ENCODE measurements around the gene FNTB.
A peak's percentile ranks its signal among the peaks of the same experiment; 100 is the strongest.

The FNTB gene

DNA sequence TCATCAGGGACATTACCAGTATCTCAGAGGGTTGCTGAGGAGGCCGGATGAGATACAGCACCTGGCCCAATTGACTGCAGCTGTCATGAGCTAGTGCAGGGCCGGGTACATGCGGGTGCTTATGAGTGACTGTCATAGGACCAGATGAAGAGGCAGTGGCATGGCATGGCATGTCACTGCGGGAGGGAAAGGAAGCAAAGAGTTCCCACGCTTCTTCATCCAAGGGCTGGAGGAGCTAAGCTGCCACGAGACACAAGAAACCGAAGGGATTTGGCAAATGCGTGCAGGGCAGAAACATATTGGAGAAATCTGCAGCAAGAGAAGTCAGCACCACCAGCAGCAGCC is 33.4 kb upstream of the FNTB start:
- no peak for DNase-seq

DNA sequence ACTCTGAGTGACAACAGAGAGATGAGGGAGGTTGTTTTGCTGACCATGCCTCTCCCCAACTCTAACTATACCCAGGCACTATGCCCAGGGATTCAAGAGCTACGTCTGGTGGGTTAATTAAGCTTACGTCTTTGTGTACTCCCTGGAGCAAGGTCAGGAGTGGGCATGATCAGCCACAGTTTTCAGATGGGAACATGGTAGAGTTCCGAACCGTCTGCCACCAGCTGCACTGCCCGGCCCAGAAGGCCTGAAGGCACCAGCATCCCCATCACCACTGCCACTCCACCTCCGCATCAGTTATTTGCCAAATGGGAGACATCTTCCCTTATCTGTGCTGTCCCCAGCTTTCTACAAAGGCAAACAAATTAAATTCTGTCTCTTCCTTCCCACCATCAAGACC is 33.0 kb upstream of the FNTB start:
- no peak for DNase-seq

DNA sequence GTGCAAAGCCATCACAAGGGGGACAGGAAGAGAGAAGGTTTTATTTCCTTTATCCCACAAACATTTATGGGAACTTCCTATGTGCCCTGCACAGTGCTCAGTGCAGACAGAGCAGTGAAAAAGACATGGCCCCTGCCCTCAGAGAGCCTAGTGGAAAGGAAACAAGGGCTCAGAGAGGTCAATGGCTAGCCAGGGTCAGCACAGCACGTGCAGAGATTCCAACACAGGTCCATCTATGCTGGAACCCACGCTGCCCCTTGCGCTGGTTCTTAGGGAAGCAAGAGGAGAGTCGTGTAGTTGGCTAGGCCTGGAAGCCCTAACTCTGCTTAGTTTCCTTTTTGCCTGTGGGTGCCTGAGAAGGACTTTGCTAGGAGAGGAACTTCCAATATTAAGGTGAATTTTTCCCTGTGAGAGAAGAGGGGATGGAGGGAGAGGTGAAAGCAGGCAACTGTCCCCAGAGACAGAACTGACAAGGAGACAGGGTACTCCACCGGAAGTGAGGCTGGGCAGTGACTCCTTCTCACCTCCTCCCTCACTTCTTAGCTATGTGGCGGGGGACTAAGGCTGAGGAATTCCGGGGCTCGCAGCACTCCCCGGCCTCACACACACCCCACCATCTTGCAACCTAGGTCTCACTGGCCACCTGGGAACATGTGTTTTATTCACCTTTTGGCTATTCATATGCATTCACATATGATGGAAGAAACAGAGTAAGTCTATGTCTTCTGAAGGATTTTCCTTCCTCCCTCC is 32.0 kb upstream of the FNTB start:
- DNase-seq, result no peak

DNA sequence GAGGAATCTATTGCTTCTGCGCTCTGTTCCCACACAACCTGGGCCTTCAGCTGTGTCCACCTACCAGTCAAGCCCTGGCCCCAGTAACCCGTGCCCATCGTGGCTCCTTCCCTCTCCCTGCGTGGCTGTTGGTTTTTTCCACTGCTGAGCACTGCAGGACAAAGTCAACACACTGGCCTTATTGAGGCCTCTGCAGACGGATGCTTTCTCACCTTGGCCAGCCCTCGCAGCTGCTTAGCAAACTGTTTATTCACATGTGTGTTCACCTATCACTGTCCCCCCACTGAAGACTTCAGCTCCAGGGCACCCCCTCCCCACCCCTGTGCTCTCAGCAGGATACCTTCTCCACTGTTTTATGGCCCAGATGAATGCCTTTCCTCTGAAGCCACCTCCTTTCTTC is 31.4 kb upstream of the FNTB start:
- DNase-seq, result no peak

DNA sequence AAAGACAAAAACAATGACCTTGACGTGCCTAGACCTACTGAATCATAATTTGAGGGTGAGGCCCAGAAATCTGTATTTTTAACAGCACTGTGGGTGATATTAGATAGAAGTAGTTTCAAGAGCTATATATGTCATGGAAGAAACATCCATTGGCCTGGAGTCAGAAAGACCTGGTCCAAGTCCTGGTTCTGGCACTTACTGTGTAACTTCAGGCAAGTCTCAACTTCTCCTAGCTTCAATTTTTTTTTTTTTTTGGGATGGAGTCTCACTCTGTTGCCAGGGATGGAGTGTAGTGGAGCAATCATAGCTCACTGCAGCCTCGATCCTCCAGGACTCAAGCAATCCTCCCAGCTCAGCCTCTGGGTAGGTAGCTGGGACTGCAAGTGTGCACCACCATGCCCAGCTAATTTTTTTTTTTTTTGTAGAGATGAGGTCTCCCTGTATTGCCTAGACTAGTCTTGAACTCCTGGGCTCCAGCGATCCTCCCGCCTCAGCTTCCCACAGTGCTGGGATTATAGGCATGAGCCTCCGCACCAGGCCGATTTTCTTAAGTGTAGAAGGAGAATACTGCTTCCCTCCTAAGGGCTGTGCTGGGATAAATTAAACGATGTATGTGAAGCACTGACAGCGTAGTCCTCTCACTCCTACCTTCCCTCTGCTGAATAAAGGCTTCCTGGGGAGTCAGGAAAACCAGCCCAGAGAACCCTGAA is 29.8 kb upstream of the FNTB start:
- DNase-seq, result no peak

DNA sequence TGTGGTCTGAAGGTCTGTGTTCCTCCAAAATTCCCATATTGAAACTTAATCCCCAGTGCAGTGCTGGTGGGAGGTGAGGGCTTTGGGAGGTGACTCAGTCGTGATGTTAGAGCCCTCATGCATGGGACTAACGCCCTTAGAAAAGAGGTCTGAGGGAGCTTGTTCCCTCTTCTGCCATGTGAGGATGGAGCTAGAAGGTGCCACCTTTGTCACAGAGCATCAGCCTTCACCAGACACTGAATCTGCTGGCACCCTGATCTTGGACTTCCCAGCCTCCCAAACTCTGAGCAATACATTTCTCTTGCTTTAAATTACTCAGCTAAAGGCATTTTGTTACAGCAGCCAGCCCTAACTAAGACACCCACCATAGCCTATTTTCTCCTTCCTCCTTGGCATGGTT is 28.5 kb upstream of the FNTB start:
- DNase-seq, result no peak

DNA sequence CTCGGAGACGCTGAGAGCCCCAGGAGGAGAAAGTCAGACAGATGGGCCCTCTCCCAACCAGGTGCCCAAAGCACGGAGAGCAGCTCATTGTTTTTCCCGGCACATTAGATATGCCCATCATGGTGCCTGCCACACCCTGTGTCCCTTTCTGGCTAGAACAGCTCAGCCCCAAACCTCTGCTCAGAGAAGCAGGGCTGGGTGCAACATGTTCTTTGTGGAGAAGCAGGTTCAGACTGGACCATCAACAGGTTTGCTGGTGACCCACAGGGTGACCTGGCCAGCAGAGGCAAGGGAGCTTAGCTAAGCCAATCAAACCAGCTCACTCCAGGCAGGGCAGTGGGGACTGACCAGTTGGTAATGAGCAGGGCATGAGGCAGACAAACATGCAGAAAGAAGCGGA is 28.0 kb upstream of the FNTB start:
- no peak for DNase-seq

DNA sequence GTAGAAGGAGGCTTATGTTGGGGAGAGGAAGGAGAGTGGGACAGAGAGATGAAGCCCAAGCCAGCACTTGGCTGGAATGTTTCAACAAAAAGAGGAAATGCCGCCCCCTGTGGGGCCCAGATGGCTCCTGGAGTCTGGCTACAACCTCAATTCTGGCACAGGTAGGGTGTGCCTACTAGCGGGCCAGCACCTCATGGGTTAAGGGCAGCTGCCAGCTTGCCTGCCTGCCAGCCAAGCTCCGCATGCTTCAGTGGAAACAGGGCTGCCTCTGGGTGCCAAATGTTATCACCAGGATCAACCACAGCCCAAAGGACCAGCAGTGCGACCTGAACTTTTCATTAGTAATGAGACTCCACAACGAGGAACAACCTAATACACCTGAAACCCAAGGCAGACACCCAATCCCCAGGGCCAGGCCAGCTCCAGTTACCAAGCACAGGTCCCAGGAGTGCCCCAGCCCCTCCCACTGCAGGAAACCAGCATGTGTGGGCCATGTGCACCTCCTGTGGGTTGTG is 25.9 kb upstream of the FNTB start:
- peak; percentile 92 for DNase-seq

DNA sequence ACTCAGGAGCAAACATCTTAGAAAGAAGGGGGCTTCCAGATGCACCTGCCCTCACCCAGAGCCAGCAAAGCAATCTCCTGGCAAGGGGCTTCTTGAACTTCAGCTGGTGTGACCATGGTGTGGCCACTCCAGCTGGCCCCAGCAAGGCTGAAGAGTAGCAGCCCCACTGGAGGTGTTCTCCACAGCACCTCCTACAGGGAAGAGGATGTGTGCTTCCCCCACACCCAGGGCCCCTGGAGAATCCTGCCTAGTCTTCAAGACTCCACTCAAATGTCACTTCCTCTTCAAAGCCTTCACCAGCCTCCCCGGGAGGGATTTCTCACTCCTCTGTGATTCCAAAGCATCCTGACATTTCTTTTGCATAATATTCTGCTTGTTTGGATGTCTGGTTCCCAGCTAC is 23.1 kb upstream of the FNTB start:
- DNase-seq, result no peak

DNA sequence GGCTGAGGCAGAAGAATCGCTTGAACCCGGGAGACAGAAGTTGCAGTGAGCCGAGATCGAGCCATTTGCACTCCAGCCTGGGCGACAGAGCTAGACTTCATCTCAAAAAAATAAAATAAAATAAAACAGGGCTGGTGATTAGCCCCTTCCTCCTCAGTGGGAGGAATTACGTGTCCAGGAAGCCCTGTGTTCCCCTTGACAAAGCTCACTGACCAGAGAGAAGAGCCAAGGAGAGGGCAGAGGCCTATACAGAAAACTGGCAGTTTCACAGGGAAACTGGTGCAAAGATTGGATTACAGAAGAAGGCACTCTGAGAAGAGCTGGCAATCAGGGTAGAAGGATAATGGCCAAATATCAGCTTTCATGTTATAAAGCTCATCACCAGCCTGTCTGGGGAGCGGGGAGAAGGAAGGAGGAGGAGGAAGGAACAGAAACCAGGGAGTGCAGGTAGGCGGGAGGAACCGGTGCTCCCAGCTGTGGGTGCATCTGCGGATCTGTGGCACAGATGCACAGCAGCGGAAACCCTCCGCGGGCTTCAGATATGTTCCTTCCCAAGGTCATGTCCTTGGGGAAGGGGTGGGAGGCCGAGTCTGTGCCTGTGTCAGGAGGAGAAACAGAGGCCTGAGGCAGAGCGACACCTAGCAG is 21.2 kb upstream of the FNTB start:
- no peak for DNase-seq

DNA sequence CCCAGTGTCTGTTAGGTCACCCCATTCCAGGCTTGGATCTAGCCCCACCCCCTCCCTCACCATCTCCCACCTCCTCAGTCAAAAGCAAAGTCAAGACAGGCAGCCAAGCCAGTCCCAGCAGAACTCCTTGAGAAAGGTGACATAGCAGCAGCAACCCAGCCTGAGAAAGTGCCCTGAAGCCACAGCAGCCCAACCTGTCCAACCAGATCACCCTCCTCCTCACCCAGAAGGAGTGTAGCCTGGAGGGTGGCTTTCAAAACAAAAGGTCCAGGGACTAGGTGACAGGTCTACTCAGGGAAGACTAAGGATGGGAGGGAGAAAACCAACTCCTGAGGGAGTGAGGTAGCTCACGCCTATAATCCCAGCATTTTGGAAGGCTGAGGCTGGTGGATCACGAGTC is 19.7 kb upstream of the FNTB start:
- DNase-seq, result no peak

DNA sequence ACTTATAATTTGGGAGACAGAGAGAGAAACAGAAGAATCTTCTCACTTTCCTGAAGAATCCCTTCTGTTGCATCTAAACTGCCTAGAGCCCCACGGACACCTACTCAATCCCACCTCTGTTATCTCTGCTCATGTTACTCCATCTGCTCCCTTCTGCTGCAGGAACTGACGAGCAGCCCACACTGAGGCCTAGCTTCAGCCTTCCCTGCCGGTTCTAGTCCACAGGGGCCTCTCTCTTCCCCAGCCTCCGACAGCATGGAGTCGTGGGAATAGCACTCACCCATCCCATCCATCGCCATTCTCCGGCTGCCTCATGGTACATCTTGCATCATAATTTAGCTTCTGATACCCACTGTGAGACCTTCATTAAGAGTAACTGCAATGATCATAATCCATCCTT is 18.5 kb upstream of the FNTB start:
- DNase-seq, result peak; percentile 32

DNA sequence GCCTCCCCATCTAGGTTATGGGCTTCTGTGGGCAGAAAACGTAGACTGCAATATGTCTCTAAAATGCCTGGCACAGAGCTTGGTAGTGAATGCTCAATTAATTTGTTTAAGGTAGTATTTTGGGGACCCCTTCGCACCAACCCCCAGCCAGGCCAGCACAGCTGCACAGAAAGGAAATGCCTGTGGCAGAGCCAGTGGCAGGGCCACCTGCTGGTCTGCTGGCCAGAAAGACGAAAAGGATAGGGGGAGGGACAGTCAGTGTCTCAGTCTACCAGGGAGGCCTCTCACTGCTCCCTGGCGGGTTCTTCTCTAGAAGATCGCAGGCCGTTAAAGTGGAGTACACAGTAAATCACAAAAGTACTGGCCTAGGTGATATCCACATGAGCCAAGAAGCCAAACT is 18.0 kb upstream of the FNTB start:
- DNase-seq, result no peak

DNA sequence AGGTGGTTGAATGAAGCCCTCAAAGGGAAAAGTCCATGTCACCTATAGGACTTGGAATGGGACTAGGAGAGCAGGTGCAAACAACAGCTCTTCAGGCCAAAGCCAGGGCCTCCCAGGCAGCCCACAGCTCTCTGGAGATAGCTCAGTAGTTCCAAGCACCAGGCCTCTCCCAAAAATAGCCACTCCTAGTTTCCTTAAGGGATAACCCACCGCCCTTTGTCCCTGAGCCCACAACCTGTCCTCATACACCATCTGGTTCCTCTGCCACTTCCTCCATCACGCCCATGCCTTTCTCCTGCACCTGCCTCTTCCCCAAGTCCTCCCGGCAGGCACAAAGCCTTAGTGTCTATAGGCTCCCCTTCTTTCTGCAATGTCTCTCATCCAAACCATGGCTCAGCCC is 16.7 kb upstream of the FNTB start:
- DNase-seq, result no peak

DNA sequence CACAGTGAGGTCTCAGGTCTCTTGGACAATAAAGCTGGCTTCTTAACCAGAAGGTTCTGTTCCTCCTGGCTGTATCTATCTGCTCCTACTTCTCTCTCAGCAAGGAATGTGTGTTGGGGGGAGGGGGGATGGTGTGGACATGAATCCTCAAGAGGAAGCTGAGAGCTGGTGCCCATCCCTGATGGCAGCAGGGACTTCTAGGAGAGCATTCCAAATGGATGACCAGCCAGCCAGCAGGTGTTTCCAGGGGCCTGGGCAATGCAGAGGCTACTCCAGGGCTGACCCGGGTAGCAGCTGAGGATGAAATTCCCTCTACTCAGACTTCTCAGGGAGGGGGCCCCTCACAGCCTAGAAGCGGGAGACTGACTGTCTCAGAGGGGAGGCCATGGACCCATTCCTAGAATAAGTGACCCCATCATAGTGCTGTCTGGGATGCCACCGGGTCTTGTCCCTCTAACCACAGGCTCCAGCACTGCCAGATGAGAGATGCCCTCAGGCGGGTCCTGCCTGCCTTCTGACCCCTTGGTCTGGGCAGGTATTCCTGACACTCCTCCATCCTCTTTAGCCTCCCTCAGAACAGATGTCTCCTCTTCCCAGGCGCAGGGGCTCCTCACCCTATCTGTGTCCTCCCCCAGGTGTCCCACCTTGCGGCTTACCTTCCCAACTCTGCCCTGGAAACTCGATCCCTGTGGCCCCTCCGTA is 15.8 kb upstream of the FNTB start:
- DNase-seq, result no peak

DNA sequence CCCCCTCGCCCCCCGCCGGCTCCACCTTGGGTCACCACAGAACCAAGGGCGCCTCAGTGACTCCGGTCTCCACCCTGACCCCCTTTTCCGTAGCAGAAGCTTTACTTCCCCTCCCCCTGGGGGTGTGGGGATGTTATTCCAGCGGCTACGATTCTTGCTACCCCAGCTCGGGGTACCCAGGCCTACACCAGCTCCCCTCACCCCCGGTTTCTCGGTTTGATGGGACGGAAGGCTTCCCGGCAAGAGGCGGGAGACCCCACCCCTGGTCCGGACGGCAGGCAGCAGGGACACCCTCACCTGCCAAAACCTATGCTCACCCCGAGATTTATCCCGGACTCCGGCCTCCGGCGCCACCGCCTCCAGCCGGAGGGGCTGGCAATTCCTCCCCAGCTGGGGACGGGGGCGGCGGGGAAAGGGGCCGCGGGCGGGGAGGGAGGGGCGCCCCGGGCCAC is 15.2 kb upstream of the FNTB start:
- no peak for DNase-seq

DNA sequence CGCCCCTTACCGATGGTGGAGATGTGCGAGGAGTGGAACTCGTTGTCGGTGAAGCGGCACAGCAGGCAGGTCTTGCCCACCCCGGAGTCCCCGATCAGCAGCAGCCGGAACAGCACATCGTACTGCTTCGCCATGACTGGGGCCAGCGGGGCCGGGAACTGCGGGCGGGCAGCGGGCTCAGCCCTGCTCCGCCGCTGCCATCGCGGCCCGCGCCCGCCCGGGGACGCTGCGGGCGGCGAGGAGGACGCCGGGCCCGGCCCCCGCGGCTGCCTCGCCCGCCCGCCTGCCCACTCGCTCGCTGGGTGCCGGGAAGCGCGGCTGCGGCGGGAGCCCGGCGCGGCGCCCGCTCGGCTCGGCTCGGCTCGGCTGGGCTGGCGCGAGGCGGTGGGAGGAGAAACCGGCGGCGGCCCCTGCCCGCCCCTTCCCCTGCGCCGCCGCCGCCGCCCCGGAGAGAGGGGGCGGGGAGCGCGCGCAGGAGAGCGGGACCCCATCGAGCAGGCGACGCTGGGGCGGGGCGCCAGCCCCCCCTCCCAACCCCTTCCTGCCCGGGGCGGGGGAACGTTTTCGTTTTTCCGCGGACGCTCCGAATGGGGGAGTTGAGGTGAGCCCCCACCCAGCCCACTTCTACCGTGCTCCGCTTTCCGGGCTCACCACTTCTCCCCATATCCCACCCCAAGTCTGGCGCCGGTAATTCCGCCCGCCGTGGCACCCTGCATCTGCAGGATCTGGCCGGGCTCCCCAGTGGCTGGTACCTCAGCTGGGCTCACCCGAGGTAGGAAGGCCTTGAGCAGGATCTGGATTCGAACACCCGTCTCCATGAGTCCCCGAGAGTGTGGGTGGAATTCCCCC is 14.5 kb upstream of the FNTB start, which contains the start of gene RAB15:
Gene RAB15 (minus strand): TSS at position 394 of the 849 bp plus-strand sequence. CDS start 260 bp downstream, at position 134.
- DNase-seq, result no peak

DNA sequence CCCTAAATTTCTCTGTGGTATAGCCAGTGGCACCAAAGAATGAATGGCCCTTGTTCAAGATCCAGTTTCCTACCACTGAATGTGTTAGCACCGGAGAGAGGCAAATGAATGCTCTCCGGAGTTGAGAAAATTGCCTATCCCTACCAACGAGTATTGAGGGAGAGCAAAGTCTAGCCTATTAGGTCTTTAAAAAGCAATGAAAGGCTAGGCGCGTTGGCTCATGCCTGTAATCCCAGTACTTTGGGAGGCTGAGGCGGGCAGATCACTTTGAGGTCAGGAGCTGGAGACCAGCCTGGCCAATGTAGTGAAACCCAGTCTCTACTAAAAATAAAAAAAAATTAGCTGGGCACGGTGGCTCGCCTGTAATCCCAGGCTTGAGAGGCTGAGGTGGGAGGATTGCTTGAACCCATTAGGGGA is 13.7 kb upstream of the FNTB start:
- DNase-seq, result no peak

DNA sequence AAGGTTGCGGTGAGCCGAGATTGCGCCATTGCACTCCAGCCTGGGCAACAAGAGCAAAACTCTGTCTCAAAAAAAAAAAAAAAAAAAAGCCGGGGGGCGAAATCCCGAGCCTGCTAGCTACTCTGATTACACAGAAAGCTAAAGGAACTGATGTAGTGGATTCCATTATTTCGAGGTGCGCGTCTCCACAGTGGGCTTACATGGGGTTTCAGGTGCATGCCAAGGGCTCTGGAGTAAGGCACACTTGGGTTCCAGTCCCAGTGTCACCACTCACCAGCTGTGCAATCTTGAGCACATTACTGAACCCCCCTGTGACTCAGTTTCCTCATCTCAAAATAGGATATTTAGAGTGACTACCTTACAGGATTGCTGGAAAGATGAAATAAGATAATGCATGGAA is 12.9 kb upstream of the FNTB start:
- no peak for DNase-seq

DNA sequence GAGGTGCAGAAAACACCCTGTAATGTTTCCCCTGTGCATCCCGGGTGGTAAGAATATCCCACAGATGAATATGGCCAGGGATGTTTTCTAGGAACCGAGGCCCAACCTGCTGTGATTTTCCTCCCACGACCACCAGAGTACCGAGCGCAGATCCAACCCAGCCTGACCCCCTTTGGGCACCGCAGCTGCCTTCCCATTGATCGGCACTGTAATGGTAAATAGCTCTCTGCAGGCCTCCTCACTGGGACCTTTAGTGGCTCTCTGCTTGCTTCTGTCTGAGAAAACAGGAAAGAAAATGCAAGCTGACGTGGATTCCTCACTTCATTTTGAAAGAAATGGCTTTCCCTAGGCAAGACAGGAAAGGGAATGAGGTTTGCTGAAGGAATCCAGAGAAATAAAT is 12.1 kb upstream of the FNTB start:
- no peak for DNase-seq

DNA sequence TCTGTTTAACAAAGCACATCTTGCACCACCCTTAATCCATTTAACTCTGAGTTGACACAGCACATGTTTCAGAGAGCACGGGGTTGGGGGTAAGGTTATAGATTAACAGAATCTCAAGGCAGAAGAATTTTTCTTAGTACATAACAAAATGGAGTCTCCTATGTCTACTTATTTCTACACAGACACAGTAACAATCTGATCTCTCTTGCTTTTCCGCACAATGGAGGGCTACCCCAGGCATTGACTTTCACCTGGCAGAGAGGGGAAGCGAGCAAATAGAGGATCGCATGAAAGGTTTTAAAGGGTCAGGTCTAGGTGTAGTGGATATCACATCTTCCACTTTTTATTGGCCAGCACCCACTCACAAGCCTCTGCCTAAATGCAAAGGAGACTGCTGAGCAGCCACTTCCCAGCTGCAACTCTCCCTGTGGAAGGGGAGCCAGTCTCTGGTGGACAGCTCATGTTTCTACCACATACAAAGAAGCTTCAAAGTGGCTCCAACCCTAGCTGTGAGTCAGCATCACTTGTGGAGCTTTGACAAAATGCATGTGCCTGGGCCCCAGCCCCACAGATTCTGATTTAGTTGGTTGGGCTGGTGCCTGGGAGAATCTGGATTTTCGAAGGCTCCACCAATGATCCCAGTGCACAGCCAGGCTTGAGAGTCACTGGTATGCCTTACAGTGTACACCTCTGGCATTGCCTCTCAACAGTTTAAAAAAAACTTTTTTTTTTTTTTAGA is 7.2 kb upstream of the FNTB start:
- no peak for DNase-seq
